ENCODE results near the gene LBX2. TPM values are rescaled to one million over a fixed set of nuclear protein-coding genes. Genes with fewer than 3 reads are reported as not detected.
A peak's percentile ranks its signal among the peaks of the same experiment; 100 is the strongest.

LBX2 gene
- total RNA-seq, 1 experiment from 2014 or later: 11.4 TPM

DNA sequence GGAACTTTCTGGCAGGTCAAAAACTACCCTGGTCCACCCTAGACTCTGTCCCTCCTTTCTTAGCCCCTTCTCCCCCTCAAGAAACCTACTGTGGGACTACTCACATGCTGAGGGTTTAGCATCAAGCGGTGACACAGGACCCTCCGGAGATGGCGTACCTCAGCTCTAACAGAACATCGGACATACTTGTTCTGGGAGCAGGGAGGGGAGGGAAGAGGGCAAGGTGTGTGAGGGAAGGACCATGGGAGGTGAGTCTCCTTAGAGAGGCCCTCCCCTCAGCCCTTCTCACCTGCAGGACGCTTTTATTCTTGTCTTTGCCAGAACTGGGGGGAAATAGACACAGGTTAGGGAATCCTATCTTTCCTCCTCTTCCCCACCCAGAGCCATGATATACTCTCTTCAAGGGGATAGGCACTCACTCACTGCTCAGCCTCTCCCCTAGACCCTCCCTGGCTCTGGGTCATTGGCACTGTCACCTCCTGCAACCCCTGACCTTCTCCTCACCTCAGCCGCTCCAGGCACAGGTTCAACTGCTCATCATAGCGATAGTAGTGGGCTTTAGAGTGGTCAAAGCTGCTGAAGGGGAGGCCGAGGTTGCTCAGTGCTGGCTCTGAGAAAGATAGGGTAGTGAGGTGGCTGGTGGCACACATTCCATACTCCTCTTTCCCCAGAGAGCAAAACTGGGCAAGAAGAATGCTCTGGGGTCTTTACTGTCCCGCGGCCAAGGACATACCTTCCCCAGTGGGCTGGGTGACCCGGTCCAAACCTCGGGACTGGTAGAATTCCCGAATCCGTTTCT lies 6.2 kb upstream of the LBX2 start:
- ChIA-PET CTCF (interaction anchor here (1.7 to 1.8 kb wide), 3 partner anchors 17 to 82 kb away, joined by 7 read pairs; partner anchors contain the start of genes AUP1 and HTRA2), POLR2A (no interaction called here)
- Mint-ChIP-seq H3K4me1 (ENCODE audit: low read depth, unreplicated experiment) (peaks cover 41% of the 10 kb centered on the region), H3K27ac (ENCODE audit: unreplicated experiment) (peak overlapping the region; percentile 87), H3K9me3 (ENCODE audit: unreplicated experiment) (no peaks in the 10 kb centered on the region), H3K36me3 (ENCODE audit: insufficient read depth, unreplicated experiment) (peaks cover 52% of the 10 kb centered on the region), H3K27me3 (ENCODE audit: insufficient read depth, unreplicated experiment) (no peaks in the 10 kb centered on the region), H3K4me3 (ENCODE audit: unreplicated experiment) (peak overlapping the region; percentile 94)
- H3K4me1 ChIP-seq: peaks cover 42% of the 10 kb centered on the region
- TF ChIP-seq, protein P1, sequence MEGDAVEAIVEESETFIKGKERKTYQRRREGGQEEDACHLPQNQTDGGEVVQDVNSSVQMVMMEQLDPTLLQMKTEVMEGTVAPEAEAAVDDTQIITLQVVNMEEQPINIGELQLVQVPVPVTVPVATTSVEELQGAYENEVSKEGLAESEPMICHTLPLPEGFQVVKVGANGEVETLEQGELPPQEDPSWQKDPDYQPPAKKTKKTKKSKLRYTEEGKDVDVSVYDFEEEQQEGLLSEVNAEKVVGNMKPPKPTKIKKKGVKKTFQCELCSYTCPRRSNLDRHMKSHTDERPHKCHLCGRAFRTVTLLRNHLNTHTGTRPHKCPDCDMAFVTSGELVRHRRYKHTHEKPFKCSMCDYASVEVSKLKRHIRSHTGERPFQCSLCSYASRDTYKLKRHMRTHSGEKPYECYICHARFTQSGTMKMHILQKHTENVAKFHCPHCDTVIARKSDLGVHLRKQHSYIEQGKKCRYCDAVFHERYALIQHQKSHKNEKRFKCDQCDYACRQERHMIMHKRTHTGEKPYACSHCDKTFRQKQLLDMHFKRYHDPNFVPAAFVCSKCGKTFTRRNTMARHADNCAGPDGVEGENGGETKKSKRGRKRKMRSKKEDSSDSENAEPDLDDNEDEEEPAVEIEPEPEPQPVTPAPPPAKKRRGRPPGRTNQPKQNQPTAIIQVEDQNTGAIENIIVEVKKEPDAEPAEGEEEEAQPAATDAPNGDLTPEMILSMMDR (IDR thresholded peaks at IDR 0.05; ENCODE audit: insufficient read depth in 1 of 2, low read depth in 1 of 2, low read length in 1 of 2, severe bottlenecking in 1 of 2, unreplicated experiment in 1 of 2): no peak
- DNase-seq: no peak
- BruUV-seq (replicated peaks): no TSS peak
- no peaks in the 10 kb centered on the region for H3K9me3 ChIP-seq
- H3K27me3 ChIP-seq (replicated peaks; ENCODE audit: control insufficient read depth, insufficient read depth, low read length): no peaks in the 10 kb centered on the region
- intact Hi-C loops (cut with micrococcal nuclease; ENCODE audit: unreplicated experiment): loop anchor here (2.0 kb wide), 1 partner anchor 47 kb away; the partner anchor contains the start of gene WBP1
- 0 out of 2 replicates have a peak, but pooled peaks cover 2% of the 10 kb centered on the region for H3K36me3 ChIP-seq (ENCODE audit: control insufficient read depth, insufficient read depth, low read length)
- H3K4me3 ChIP-seq (ENCODE audit: low read depth, low read length): no peak overlapping the region

DNA sequence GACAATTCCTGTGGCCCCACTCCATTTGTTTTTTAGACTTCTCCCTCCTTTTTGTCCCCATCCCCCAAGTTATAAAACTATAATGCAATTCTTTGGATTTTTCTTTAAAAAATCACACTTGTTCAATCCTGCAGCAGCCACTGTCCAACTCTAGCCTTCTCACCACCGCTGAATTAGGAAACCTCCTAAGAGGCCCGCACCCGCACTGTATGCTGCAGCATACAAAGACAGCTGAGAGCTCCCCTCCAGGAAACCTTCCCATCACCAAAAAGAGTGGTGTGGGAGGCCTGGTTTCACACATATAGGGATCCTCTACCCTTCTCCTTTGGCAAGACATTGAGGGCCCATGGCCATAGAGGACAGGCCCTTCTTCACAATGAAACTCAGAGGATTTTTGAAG lies 5.2 kb upstream of the LBX2 start:
- CTCF ChIA-PET: interaction anchor here (1.0 to 1.8 kb wide), 3 partner anchors 10 to 24 kb away, joined by 3 to 6 read pairs (median 3); partner anchors contain the start of genes CCDC142, TLX2 and TTC31
- no peaks in the 10 kb centered on the region for H3K27me3 Mint-ChIP-seq (ENCODE audit: insufficient read depth, unreplicated experiment)
- H3K4me1 Mint-ChIP-seq (ENCODE audit: low read depth, unreplicated experiment): peaks cover 41% of the 10 kb centered on the region
- H3K4me3 Mint-ChIP-seq (ENCODE audit: unreplicated experiment): peak overlapping the region; percentile 94
- Histone ChIP-seq H3K27me3 (replicated peaks; ENCODE audit: control insufficient read depth, insufficient read depth, low read length) (no peaks in the 10 kb centered on the region), H3K4me1 (peaks cover 52% of the 10 kb centered on the region), H3K36me3 (ENCODE audit: control insufficient read depth, insufficient read depth, low read length) (0 out of 2 replicates have a peak, but pooled peaks cover 2% of the 10 kb centered on the region), H3K4me3 (ENCODE audit: low read depth, low read length) (no peak overlapping the region), H3K9me3 (no peaks in the 10 kb centered on the region)
- intact Hi-C loops (cut with micrococcal nuclease; ENCODE audit: unreplicated experiment): no loop called here
- peaks cover 53% of the 10 kb centered on the region for H3K36me3 Mint-ChIP-seq (ENCODE audit: insufficient read depth, unreplicated experiment)
- H3K9me3 Mint-ChIP-seq (ENCODE audit: unreplicated experiment): no peaks in the 10 kb centered on the region
- H3K27ac Mint-ChIP-seq (ENCODE audit: unreplicated experiment): peak overlapping the region; percentile 87
- TF ChIP-seq, protein P1 (IDR thresholded peaks at IDR 0.05; ENCODE audit: insufficient read depth in 1 of 2, low read depth in 1 of 2, low read length in 1 of 2, severe bottlenecking in 1 of 2, unreplicated experiment in 1 of 2): no peak
- no peak for DNase-seq
- BruUV-seq (replicated peaks): TSS peak; percentile 25
- POLR2A ChIA-PET: interaction anchor here (0.9 to 1.2 kb wide), 2 partner anchors 25 to 64 kb away, joined by 3 to 4 read pairs; partner anchors contain the start of genes AUP1 and HTRA2
